ENCODE results near the gene NOTCH3. TPM values are rescaled to one million over a fixed set of nuclear protein-coding genes. Genes with fewer than 3 reads are reported as not detected.

Gene NOTCH3
- total RNA-seq, 1 donor from 2014 or later: 58.0 TPM

DNA sequence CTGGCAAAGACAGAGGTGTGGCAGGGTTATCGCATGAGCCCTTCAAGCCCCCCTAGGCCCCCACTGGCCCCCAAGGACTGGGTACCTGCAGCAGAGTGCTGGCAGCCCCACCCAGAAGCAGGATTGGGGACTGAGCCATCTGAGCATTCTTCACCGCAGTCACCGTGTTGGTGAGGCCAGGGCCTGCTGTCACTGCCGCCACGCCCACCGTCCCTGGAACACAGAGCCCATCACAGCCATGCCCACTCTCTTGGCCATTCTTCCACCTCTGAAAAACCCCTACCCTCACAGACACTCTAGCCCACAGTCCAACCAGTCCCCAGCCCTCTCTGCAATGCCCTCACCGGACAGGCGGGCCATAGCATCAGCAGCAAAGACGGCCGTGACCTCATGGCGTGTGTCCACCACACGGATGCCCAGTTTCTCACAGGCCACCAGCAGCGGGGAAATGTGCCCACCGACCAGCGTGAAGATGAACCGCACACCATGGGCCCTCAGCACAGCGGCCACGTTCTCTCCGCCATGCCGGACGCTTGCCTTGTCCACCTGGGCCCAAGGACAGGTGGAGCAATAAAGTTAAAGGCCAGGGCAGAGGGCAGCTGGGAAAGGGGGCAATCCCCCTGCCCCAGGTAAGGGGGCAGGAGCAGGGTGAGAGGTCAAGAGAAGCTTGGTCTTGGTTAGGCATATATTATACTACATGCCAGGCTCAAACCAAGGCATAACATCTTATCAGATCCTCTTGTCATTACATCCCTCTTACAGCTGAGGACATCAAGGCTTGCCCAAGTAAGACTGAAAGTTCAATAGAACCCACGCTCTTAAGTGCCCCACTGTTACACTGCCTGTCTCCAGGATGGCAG lies 77.5 kb downstream of the NOTCH3 start:
- no peak for DNase-seq (ENCODE audit: low spot score)

DNA sequence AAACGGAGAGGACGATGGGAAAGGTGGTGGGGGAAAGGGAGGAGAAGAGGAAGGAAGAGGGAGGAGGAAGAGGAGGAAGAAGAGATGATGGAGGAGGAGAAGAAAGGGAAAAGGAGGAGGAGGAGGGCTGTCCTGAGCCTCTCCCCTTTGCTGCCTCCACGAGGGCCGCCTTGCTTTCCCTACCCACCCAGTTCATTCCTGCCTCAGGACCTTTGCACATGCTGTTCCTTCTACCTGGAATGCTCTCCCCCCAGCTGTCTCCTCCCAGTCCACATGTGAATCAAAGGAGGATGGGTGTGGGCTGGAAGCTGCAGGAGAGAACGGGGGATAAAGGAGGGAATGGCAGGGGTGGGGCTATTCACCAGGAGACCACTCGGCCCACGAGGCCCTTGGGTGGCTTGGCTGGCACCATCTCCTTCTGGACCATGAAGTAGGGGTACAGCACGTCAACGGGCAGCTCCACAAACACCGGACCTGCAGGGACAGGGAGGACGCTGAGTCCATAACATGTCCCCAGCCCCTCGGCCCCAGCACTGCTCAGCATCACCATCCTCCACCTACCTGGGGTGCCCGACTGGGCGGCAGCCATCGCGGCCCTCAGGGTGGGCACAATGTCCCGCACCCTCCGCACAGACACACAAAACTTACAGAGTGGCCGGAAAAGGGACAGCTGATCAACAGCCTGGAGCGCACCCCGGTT lies 78.3 kb downstream of the NOTCH3 start:
- DNase-seq (ENCODE audit: low spot score): no peak

- DNase-seq (ENCODE audit: low spot score): no peak
Observed at GRCh38 chr19:15120135-15121026, 80.4 kb downstream of the NOTCH3 start.

DNA sequence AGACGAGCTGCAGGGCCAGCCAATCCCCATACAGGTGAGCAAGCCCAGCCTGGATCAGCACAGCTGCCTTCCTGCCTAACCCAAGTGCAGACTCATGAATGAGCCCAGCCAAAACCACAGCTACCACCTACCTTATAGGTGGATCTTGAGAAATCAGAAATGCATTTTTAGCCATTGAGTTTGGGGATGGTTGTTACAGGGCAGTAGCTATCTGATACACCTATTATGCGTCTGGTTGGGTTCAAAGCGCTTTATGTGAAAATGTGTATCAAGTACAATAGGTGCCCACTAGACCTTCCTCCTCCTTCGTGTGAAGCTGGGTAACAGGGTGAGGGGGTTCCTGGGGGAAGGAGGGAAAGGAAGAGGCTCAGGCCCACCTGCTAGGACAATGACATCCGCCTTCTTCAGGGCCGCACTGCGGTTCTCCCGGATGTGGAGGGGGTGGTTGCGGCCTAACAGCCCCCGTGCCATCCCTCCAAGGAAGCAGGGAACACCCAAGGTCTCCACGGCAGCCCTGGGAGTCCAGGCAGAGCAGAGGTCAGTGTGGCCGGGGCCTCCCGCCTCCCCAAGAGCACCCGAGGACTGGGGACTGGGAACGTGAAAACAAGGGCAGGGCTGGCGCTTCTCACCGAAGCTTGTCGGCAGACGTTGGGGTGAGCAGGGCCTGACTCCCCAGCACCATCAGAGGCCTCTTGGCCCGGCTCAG lies 81.9 kb downstream of the NOTCH3 start:
- DNase-seq (ENCODE audit: low spot score): no peak

GRCh38 chr19:15118248-15118647 lies 82.5 kb downstream of the NOTCH3 start:
- no peak for DNase-seq (ENCODE audit: low spot score)

DNA sequence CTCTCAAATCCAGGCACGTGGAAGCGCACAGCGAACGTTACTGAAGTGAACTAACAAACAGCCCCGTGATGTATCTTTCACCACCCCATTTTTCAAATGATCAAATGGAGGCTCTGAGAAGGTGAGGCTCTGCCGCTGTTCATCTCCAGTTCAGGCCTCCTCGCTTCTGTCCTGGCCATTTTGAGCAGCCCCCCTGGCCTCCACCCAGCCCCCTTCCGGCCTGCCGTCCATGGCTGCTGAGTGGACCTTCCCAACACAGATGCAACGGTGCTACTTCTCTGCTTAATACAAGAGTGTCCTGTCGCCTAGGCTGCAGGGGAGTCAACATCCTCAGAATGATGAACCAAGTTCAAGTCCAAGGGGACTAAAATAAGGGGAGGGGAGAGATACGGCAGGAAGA lies 83.9 kb downstream of the NOTCH3 start:
- DNase-seq (ENCODE audit: low spot score): no peak

- no peak for DNase-seq (ENCODE audit: low spot score)
Observed at GRCh38 chr19:15115762-15116615, 84.8 kb downstream of the NOTCH3 start.

GRCh38 chr19:15115080-15115479 lies 85.7 kb downstream of the NOTCH3 start:
- DNase-seq (ENCODE audit: low spot score): peak; percentile 50

DNA sequence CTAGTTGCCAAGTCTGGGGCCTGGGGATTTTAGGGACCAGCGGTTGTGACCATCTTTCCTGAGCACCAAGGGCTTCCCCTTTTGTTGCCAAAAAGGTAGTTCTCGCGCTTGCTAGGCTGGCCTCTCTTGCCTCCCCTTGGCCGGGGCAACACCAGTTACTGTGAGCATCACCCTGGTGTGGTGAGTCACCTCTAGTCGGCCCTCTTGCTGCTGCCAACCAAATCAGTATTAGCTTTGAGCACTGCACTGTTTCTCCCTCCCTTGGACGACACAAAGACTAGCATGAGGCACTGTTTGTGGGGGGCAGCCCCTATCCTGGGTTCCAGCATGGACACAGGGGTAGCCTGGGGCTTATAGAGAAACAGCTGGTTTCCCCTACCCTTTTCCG lies 86.6 kb downstream of the NOTCH3 start:
- no peak for DNase-seq (ENCODE audit: low spot score)

- no peak for DNase-seq (ENCODE audit: low spot score)
Observed at GRCh38 chr19:15113245-15114152, 87.3 kb downstream of the NOTCH3 start.

- no peak for DNase-seq (ENCODE audit: low spot score)
Observed at GRCh38 chr19:15112385-15112784, 88.4 kb downstream of the NOTCH3 start.

- DNase-seq (ENCODE audit: low spot score): no peak
Observed at GRCh38 chr19:15111758-15112157, 89.0 kb downstream of the NOTCH3 start.

DNA sequence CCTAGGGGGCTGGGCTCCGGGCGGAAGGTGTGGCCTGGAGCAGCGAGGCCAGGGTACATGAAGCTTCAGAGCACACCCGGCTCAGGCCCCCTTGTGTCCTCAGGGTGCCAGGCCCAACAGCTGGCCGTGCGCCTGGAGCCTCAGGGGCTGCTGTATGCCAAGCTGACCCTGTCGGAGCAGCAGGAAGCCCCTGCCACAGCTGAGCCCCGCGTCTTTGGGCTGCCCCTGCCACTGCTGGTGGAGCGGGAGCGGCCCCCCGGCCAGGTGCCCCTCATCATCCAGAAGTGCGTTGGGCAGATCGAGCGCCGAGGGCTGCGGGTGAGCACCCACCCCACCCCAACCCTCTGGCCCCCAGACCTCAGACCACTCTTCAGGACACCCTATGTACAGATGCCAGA lies 90.4 kb downstream of the NOTCH3 start:
- DNase-seq (ENCODE audit: low spot score): no peak

GRCh38 chr19:15109768-15110417 lies 90.9 kb downstream of the NOTCH3 start:
- DNase-seq (ENCODE audit: low spot score): no peak

Other genes with a start within 250 kb of the NOTCH3 start
- gene SLC1A6, start 221.1 kb downstream of the NOTCH3 start, total RNA-seq (ENCODE audit: insufficient read depth, low replicate concordance): 6.7 TPM
- gene CASP14, start 151.5 kb downstream of the NOTCH3 start, total RNA-seq (ENCODE audit: insufficient read depth, low replicate concordance): 0.48 TPM
- 0.96 TPM for gene OR1I1, start 118.8 kb downstream of the NOTCH3 start, total RNA-seq (ENCODE audit: insufficient read depth, low replicate concordance)
- 22.9 TPM for gene SYDE1, start 93.6 kb downstream of the NOTCH3 start, total RNA-seq (ENCODE audit: insufficient read depth, low replicate concordance)
- gene EPHX3, start 31.5 kb upstream of the NOTCH3 start, total RNA-seq (ENCODE audit: insufficient read depth, low replicate concordance): not detected
- 8.2 TPM for gene BRD4, start 131.5 kb upstream of the NOTCH3 start, total RNA-seq (ENCODE audit: insufficient read depth, low replicate concordance)
- 23.8 TPM for gene AKAP8, start 178.8 kb upstream of the NOTCH3 start, total RNA-seq (ENCODE audit: insufficient read depth, low replicate concordance)
- 28.4 TPM for gene AKAP8L, start 218.0 kb upstream of the NOTCH3 start, total RNA-seq (ENCODE audit: insufficient read depth, low replicate concordance)
- 6.0 TPM for gene WIZ, start 249.0 kb upstream of the NOTCH3 start, total RNA-seq (ENCODE audit: insufficient read depth, low replicate concordance)

Data from umbilical cord (tissue), 2 donors.